RWPE2 (cell line): ENCODE data around the gene PFKFB4.
A peak's percentile ranks its signal among the peaks of the same experiment; 100 is the strongest.

Experiments used
- ATAC-seq: fragments of 200-7000 bp; cut with Tn5 transposase; 3 replicates; pipeline ENCODE4 v1.9.1; 2021; ENCODE audit warnings: low read depth
- DNase-seq: peaks from one replicate; pipeline ENCODE4 v3.0.0-alpha.2; 2020; ENCODE audit warnings: low spot score
- H3K27ac ChIP-seq: fragments of 450-650 bp; 2 replicates; pipeline ENCODE4 v1.5.1; 2017; ENCODE audit warnings: mild to moderate bottlenecking; ENCODE audit not compliant: poor library complexity, severe bottlenecking
- H3K27me3 ChIP-seq: fragments of 250-450 bp; sonication (Bioruptor Pico); 2 replicates; pipeline ENCODE4 v1.5.1; 2021; ENCODE audit warnings: mild to moderate bottlenecking, moderate library complexity; ENCODE audit not compliant: insufficient read depth, poor library complexity, severe bottlenecking
- H3K36me3 ChIP-seq: fragments of 250-450 bp; sonication (Bioruptor Pico); 2 replicates; pipeline ENCODE4 v1.5.1; 2020; ENCODE audit warnings: low read depth, mild to moderate bottlenecking, moderate library complexity
- H3K4me1 ChIP-seq: fragments of 250-450 bp; sonication (Bioruptor Pico); 2 replicates; pipeline ENCODE4 v1.5.1; 2021; ENCODE audit warnings: mild to moderate bottlenecking, moderate library complexity; ENCODE audit not compliant: insufficient read depth, poor library complexity, severe bottlenecking
- H3K4me3 ChIP-seq: fragments of 250-450 bp; sonication (Bioruptor Pico); 2 replicates; pipeline ENCODE4 v1.5.1; 2021; ENCODE audit warnings: mild to moderate bottlenecking, moderate library complexity; ENCODE audit not compliant: severe bottlenecking
- H3K9me3 ChIP-seq: fragments of 250-450 bp; sonication (Bioruptor Pico); 2 replicates; pipeline ENCODE4 v1.5.1; 2021; ENCODE audit warnings: mild to moderate bottlenecking, moderate library complexity; ENCODE audit not compliant: severe bottlenecking
- CTCF ChIP-seq: fragments of 450-650 bp; IDR thresholded peaks from one replicate; pipeline ENCODE4 v1.5.1; 2017; ENCODE audit warnings: mild to moderate bottlenecking, moderate library complexity; ENCODE audit not compliant: poor library complexity, severe bottlenecking

PFKFB4 gene

DNA sequence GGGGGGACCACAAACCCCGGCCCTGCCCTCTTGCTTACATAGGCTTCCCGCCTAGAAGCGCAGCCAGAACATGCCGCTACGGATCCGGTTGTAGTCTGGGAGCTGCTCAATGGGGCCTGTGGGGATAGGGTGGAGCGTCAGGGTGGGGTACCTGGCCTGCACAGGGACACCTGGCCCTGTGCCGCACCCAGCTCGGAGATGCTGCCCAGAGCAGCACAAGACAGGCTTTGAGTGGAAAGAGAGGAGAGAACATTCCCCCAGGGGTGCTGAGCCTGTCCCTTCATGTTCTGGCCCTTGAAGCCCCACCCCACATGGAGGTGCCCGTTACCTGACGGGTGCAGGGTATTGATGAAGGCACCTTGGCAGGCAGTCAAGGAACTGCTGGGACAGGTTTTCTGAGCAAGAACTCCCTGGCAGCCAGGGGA is 42.5 kb upstream of the PFKFB4 start:
- H3K9me3 ChIP-seq = no peaks in the 10 kb centered on the region
- no peaks in the 10 kb centered on the region for H3K27me3 ChIP-seq
- H3K27ac ChIP-seq = peak overlapping the region; percentile 98
- H3K4me1 ChIP-seq = peaks cover 48% of the 10 kb centered on the region
- ATAC-seq = peak; percentile 53
- no peak for TF ChIP-seq CTCF
- DNase-seq = peak; percentile 99
- H3K36me3 ChIP-seq = peaks cover 54% of the 10 kb centered on the region
- H3K4me3 ChIP-seq = no peak overlapping the region

DNA sequence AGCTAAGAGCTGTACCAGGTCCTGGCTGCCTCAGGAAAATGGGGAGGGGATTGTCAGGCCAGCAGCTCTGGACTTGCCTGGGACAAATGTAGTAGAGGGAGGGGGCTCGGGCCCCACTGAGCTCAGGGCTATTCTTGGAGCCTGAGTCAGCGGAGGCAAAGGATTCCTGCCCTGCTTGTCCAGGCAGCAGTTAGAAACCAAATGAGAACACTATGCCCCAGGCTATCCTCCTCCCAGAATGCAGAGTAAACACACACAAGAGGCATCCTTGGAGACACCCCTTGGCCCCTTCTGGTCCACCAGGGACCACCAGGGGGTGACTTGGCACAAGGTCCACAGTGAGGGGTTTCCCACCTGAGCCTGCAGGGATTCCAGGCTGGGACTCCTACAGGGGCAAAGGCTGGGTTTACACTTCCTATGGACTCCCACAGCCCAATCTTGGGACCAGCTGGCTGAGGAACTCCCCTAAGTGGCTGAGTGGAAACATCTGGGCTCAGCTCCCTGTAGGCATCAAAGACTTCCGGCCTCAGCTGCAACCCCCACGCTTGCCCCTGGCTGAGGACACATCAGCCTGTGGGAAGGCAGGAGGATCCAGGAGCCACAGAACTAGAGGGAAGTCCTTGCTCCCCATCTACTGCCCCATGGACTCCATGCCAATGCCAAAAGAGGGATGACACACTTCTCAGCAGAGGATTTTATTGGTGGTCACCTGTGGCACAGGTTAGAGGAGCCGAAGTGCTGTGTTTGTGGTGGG is 41.9 kb upstream of the PFKFB4 start:
- Histone ChIP-seq H3K4me1 (peaks cover 48% of the 10 kb centered on the region), H3K27ac (peak overlapping the region; percentile 98), H3K4me3 (no peak overlapping the region), H3K9me3 (no peaks in the 10 kb centered on the region), H3K36me3 (peaks cover 54% of the 10 kb centered on the region), H3K27me3 (no peaks in the 10 kb centered on the region)
- ATAC-seq (peak; percentile 45), DNase-seq (peak; percentile 94)
- no peak for TF ChIP-seq CTCF

- ATAC-seq (no peak), DNase-seq (no peak)
- peaks cover 48% of the 10 kb centered on the region for H3K4me1 ChIP-seq
- H3K27ac ChIP-seq = peak overlapping the region; percentile 98
- TF ChIP-seq CTCF = no peak
- no peak overlapping the region for H3K4me3 ChIP-seq
- no peaks in the 10 kb centered on the region for H3K9me3 ChIP-seq
- no peaks in the 10 kb centered on the region for H3K27me3 ChIP-seq
- H3K36me3 ChIP-seq = peaks cover 54% of the 10 kb centered on the region
Observed at GRCh38 chr3:48597408-48597800, 40.8 kb upstream of the PFKFB4 start.

- Histone ChIP-seq H3K27ac (peak overlapping the region; percentile 98), H3K9me3 (no peaks in the 10 kb centered on the region), H3K36me3 (peaks cover 59% of the 10 kb centered on the region), H3K27me3 (no peaks in the 10 kb centered on the region), H3K4me3 (no peak overlapping the region), H3K4me1 (peaks cover 48% of the 10 kb centered on the region)
- no peak for DNase-seq
- no peak for ATAC-seq
- TF ChIP-seq CTCF = no peak
Observed at GRCh38 chr3:48596676-48597407, 40.2 kb upstream of the PFKFB4 start.

GRCh38 chr3:48596157-48596556 is 39.6 kb upstream of the PFKFB4 start:
- H3K27me3 ChIP-seq = no peaks in the 10 kb centered on the region
- ATAC-seq (no peak), DNase-seq (no peak)
- H3K4me1 ChIP-seq = peaks cover 48% of the 10 kb centered on the region
- no peak overlapping the region for H3K4me3 ChIP-seq
- H3K36me3 ChIP-seq = peaks cover 60% of the 10 kb centered on the region
- no peak for TF ChIP-seq CTCF
- H3K9me3 ChIP-seq = no peaks in the 10 kb centered on the region
- peak overlapping the region; percentile 98 for H3K27ac ChIP-seq
